HL-60/S4 treated with phorbol 12-myristate 13-acetate at 8.2 ng/mL for 4 days and 3 days (cell line): ENCODE data around the gene TAP1.

Experiments
- in situ Hi-C: fragments of 300-500 bp; cut with MboI; formaldehyde crosslinking; loops from 2 replicates; pipeline ENCODE4 v1.15.0; 2022; ENCODE audit warnings: low sequenced_read_pairs

Gene TAP1

GRCh38 chr6:32842690-32843089, 10.8 kb downstream of the TAP1 start:
- in situ Hi-C loops: no loop called here

- in situ Hi-C loops: no loop called here
Observed at GRCh38 chr6:32842021-32842650, 11.4 kb downstream of the TAP1 start.

- in situ Hi-C loops: no loop called here
Observed at GRCh38 chr6:32840604-32841246, 12.8 kb downstream of the TAP1 start.

- in situ Hi-C loops: no loop called here
Observed at GRCh38 chr6:32839356-32839755, 14.1 kb downstream of the TAP1 start.

- in situ Hi-C loops: no loop called here
Observed at GRCh38 chr6:32838114-32838958, 15.2 kb downstream of the TAP1 start, which contains the start of gene TAP2. Gene TAP2 (minus strand): TSS chr6:32838739. CDS start chr6:32838233, 506 bp downstream.

GRCh38 chr6:32837651-32838113, 15.8 kb downstream of the TAP1 start:
- in situ Hi-C loops: no loop called here

- in situ Hi-C loops: no loop called here
Observed at GRCh38 chr6:32836873-32837272, 16.6 kb downstream of the TAP1 start.

- in situ Hi-C loops: no loop called here
Observed at GRCh38 chr6:32835167-32835893, 18.2 kb downstream of the TAP1 start.

GRCh38 chr6:32833664-32834063, 19.8 kb downstream of the TAP1 start:
- in situ Hi-C loops: no loop called here

GRCh38 chr6:32832535-32832934, 21.0 kb downstream of the TAP1 start:
- in situ Hi-C loops: no loop called here

GRCh38 chr6:32830936-32831335, 22.6 kb downstream of the TAP1 start:
- in situ Hi-C loops: no loop called here

- in situ Hi-C loops: no loop called here
Observed at GRCh38 chr6:32830017-32830416, 23.5 kb downstream of the TAP1 start.

GRCh38 chr6:32829495-32829894, 24.0 kb downstream of the TAP1 start:
- in situ Hi-C loops: no loop called here

- in situ Hi-C loops: no loop called here
Observed at GRCh38 chr6:32827025-32827424, 26.5 kb downstream of the TAP1 start.

GRCh38 chr6:32825966-32826365, 27.5 kb downstream of the TAP1 start:
- in situ Hi-C loops: no loop called here

GRCh38 chr6:32819729-32820128, 33.8 kb downstream of the TAP1 start:
- in situ Hi-C loops: no loop called here

GRCh38 chr6:32818867-32819266, 34.6 kb downstream of the TAP1 start:
- in situ Hi-C loops: no loop called here

GRCh38 chr6:32816746-32817204, 36.7 kb downstream of the TAP1 start, which contains the start of gene HLA-DOB:
Gene HLA-DOB (minus strand): TSS chr6:32817002. CDS start chr6:32816951, 51 bp downstream.
- in situ Hi-C loops: no loop called here

GRCh38 chr6:32815996-32816395, 37.5 kb downstream of the TAP1 start:
- in situ Hi-C loops: no loop called here

- in situ Hi-C loops: no loop called here
Observed at GRCh38 chr6:32815115-32815514, 38.4 kb downstream of the TAP1 start.

- in situ Hi-C loops: no loop called here
Observed at GRCh38 chr6:32814145-32814544, 39.4 kb downstream of the TAP1 start.
